H1 (cell line): Measurements from ENCODE around the gene ZNF423. TPM values are rescaled to one million over a fixed set of nuclear protein-coding genes. Genes with fewer than 3 reads are reported as not detected.

ENCODE experiments used
- POLR2AphosphoS5 ChIP-seq: IDR thresholded peaks from 2 replicates; pipeline ENCODE4 v1.6.1; 2011; ENCODE audit warnings: low read depth, low read length
- polyA plus RNA-seq, 7 experiments: library from polyadenylated mRNA; depleted of rRNA in 3 of 7; stranded (reverse) in 5 of 7; unstranded in 2 of 7; fragments of >200 nt in 5 of 7; fragments of 200-250 nt in 2 of 7; gene quantifications; 1 replicate in 5 of 7; 2 replicates in 1 of 7; 4 replicates in 1 of 7; pipeline versions ENCODE4 v1.2.1 to v1.2.3, GENCODE V29; 2011 to 2013; ENCODE audit warnings: missing spikeins in 2 of 7, mixed read lengths in 2 of 7
- total RNA-seq: library from RNA; stranded (reverse); fragmentation: NEBNext Ultra II Directional; extraction: Animal tissue kit (Norgen Biotek cat#: 25700); gene quantifications from 2 replicates; pipeline ENCODE4 v1.2.1, GENCODE V29; 2021

ZNF423 gene
- total and polyA plus RNA-seq, 2 of the 8 experiments (the other 6 are each of a cell fraction or from before 2014, with no cell fraction given), result 38.2 to 52.3 TPM

- no peak for TF ChIP-seq POLR2AphosphoS5
Observed at GRCh38 chr16:49661465-49662187, 194.3 kb downstream of the ZNF423 start (continued).
